GM19455 (cell line): ENCODE data around the gene CCL7.

ENCODE experiments used
- ATAC-seq: cut with Tn5 transposase; IDR thresholded peaks from one replicate; pipeline ENCODE4 v1.9.1; 2021; ENCODE audit not compliant: unreplicated experiment

The CCL7 gene

DNA sequence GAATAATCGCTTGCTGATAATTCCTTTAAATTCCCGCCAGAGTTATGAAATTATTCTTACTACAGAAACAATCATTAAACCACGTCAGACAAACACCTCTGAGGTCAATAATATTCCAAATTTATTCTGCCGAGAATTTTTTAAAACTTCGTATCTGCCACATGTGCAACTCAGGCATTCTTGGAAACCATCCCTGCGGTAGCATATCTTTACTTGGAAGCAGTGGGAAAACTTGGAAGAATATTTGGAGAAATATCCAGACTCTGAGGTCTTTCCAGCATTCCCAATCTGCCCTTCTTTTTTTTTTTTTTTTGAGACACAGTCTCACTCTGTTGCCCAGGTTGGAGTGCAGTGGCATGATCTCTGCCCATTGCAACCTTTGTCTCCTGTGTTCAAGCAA lies 13.6 kb downstream of the CCL7 start:
- no peak for ATAC-seq

DNA sequence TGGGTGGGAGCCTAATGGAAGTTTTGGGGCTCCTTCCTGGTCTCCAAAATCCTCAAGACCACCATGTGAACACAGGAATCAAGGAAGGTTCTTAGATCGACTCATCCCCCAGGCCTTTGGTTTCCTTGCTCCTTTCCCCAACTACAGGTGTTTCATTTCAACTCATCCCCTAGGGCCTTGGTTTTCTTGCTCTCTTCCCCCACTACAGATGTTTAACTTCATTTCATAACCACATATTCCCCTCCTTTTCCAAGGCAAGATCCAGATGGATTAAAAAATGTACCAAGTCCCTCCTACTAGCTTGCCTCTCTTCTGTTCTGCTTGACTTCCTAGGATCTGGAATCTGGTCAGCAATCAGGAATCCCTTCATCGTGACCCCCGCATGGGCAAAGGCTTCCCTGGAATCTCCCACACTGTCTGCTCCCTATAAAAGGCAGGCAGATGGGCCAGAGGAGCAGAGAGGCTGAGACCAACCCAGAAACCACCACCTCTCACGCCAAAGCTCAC lies 15.3 kb downstream of the CCL7 start, which contains the start of gene CCL11:
TSS of gene CCL11 (plus strand) at position 457 of the 507 bp plus-strand sequence. CDS start 67 bp downstream, outside the sequence.
- ATAC-seq: no peak

DNA sequence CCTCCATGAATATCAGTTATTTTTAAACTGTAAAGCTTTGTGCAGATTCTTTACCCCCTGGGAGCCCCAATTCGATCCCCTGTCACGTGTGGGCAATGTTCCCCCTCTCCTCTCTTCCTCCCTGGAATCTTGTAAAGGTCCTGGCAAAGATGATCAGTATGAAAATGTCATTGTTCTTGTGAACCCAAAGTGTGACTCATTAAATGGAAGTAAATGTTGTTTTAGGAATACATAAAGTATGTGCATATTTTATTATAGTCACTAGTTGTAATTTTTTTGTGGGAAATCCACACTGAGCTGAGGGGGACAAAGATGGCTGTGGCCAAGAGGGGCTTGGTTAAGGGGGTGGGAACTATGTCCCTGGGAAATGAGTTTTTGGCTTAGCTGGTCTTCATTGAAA lies 17.9 kb downstream of the CCL7 start:
- no peak for ATAC-seq

DNA sequence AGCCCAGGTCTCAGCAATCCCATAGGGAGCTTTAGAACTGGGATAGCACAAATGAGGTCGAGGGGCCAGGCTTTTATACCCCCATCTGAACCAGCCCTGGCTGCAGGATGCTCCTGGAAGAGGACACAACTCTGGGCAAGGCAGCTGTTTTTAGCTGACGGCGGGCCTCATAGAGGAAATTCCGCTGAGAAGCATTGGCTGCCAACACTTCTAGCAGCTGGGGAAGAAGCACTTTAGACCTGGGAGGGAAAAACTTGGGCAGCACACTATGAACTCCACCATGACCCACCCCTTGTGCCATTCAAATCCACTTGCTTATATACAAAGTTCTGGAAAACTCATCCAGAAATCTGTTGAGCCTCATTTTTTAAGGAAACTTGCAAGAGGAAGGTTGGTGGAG lies 20.6 kb downstream of the CCL7 start:
- ATAC-seq: no peak

DNA sequence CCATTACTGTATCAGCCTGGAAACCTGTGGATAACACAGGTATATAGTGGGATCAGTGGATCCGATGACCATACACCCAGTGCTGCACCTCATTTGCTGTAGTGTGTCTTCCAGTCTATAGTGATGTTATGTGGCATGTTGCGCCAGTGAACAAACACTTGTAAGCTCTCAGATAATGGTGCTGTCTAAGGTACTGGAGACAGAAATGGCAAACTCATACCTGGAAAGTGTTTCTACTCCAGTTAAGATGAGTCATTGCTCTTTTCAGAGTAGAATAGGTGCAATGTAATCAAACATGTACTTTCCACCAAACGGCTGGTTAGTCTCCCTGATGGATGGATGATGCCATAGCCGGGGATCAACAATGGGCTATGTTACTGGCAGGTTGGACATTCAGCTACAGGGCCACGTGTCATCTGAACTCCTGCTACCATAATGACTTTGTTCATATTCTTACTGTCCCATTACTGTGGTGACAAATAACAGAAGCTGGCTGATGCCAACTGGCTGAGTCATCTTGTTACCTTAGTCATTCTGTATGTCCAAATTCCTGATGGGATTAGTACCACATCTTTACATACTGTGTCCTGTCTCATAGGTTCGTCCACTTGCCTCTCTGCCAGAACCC lies 21.8 kb downstream of the CCL7 start:
- ATAC-seq: no peak

DNA sequence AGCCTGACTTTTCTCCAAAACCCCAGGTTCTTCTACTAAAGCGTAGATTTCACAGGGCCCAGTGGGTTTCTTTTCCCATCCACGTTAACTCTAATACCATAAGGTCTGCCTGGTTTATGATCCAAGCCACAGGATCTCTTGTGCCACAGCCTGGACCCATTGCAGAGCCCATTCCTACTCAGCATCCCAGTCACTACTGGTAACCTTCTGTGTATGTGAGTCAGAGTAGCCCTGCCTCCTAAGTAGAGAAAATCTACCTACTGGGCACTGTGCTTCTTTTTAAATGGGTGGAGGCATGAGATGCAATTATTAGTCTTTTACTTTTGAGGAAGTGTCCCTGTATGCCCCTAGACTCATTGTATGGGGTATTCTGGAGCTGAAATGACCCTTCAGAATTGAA lies 29.0 kb downstream of the CCL7 start:
- no peak for ATAC-seq

DNA sequence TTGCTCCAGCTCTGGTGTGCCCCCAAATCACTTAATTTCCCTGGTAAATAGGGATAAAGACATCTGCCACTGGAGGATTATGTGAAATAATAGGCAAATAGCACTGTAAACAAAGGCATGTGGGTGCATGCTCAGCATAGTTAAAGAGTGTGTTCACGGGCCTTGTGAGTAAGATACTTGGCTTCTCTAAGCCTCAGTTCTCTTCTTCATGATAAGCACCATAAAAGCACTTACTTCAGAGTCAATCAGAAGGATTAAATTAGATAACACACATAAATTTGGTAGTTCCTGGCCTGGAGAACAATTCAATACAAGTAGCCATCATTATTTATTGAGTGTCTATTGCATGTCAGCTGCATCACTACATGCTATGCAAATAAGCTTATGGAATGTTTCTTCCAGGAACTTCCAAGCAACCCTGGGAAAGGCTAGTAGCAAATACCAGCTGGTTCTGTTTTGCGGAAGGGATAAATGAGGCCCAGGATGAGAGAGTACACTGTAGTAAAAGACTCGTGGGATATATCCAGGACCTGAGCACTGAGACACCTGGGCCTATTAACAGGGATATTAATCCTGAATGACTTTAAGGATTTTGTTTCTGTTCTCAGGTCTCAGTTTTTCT lies 30.0 kb downstream of the CCL7 start:
- no peak for ATAC-seq

DNA sequence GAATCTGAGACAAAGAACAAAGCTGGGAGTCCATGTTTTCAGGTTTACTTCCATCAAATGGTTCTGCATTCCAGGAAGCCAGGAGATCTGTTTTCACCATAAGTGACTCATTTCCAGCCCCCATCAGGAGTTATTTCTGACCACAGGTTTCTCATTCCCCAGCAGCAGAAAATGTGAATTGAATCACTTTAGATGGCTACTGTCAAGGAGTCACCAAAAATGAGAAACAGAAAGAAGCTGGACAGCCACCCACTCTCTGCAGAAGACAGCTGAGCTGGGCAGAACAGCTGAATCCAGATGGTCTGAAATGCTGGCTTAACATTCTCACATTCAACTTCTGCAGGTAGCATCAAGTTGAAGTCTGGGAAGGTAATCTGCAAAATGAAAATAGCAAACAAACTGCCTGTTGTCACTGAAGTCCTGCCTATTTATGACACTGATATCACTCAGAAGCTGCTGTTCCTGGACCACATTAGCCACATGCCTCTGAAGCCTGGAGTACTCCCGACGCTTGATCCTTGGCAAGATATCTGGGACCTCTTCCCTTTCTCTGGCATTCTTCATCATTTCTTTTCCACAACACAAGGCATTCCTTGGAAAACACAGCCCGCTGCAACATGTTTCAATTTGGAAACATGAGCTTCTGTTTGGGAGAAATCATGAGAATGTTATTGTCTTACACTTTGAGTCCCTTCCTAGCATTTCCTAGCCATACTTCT lies 30.8 kb downstream of the CCL7 start:
- ATAC-seq: no peak

DNA sequence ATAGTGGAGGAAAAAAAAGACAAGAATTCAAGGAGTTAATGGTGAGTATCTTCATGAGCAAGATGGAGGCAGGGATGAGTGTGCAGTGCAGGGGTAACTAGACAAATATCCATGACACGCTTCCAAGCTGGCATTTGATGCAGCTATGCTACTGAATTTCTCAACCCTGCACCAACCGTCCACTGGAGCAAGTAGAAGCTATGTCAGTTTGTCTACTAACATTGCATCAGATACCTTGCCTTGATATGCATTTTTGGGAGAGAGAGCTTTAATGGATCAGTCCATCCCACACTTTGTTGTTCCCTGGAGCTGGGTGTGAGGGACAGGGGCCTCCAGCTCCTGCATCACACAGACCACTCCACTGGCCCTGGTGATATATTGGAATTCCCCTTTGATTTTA lies 32.0 kb downstream of the CCL7 start:
- no peak for ATAC-seq

DNA sequence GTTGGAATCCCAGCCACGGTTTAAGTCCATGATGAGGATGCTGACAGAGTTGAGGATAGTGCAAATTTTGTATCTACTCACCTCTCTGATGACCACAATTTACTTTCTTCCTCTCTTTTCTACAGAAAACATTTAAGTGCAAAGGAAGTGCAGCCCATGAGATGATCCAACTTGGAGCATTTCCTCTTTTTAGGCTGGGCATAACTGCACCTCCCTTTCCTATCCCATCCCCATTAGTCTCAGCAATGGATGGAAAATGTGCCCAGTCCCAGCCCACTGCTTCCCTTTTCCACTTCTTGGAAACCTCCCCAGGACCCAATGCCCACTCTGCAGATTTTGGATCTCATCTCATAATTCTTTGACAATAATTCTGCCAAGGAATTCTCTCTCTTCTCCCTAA lies 32.6 kb downstream of the CCL7 start:
- ATAC-seq: no peak

DNA sequence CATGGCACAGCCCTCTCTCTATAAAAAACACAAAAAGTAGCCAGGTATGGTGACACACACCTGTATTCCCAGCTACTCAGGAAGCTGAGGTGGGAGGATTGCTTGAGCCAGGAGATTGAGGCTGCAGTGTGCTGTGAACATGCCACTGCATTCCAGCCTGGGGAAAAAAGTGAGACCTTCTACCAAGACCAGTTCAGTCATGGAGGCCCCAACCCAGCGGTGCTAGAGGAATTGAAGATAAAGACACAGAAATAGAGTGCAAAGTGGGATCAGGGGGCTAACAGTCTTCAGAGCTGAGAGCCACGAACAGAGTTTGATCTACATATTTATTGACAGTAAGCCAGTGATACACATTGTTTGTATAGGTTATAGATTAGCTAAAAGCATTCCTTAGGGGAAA lies 33.6 kb downstream of the CCL7 start:
- ATAC-seq: no peak

DNA sequence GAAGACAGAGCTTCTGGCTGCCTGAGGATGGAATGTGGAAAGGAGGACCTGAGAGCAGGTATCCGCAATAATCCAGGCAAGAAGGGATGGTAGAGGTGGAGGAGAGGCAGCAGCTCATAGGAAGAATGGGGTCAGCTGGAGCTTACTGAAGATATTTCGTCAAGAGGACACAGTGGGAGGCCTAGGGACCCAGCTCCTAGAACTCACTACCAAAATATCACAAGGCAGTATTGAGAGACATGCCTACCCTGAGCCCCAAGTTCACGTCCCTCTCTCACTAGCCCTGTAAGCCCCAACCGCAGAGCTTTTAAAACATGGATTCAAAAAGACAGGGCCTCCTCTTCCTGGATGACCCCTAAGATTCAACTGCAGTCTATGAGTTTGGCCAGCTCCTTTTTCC lies 35.0 kb downstream of the CCL7 start:
- ATAC-seq: no peak

DNA sequence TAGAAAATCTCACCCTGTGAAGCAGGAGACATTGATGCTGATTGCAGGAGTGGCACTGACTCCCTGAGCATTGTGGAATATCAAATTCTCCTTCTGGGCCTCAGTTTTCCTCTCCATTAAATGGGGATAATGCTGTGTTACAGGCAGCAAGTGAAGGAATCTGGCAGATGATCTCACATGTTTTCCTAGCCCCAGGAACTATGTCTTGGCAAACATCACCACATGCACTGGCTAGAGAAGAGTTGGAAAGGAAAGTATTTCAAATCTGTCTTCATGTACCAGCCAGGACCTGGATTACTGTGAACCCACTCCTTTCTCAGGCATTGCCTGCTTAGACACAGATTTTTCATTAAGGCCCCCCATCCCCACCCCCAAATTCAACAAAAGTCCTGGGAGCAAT lies 35.6 kb downstream of the CCL7 start:
- ATAC-seq: no peak

DNA sequence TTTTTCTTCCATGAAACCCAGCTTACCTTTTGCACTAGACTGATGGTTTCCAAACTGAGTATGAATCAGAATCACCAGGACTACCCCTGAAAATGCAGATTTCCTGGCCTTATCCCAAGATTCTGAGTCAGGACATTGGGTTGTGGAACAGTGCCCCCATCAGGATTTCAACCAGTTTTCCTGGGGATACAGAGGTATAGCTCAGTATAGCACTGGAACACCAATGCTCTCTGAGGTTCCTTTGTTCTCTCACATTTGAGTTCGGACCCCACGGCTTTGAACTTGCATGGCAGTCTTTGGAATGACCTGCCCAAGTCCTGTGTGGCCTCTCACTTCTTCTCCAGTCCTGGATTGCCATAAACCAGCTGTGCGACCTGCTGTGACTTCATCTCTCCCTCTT lies 36.4 kb downstream of the CCL7 start:
- ATAC-seq: no peak

DNA sequence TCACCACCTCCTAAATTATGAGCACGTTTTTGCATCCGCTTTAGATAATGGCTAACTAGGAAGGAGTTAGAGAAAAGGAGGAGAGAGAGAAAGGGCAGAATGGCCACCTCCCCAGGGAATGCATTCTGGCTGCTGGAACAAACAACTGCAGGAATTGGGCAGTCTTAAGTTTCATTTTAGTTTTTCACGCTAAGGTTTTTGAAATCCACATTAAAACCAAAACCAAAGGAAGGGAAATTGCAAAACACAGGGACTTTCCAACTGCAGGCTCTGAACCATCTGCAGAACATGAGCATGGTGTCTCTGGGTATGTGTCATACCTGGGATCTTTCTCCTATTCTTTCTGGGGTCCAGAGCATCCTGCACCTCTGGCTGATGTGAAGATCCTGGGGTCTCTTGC lies 37.1 kb downstream of the CCL7 start:
- ATAC-seq: no peak

DNA sequence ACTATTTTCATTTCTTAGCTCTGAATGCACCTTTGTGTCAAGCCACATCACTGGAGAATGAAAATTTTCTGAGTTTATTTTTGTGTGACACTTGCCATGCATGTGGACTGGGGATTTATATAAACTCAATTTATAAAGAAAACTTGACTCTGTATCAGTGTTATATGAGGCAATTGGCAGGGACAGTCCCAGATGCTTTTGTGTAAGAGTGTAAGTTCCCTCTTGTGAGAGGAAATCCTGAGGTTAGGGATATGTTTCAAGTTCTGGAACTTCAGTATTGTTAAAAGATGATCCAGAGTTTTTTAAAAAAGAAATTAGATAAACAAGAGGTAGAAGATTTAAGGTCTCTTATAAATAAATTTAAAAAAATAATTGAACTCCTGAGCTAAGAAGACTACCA lies 38.4 kb downstream of the CCL7 start:
- no peak for ATAC-seq

DNA sequence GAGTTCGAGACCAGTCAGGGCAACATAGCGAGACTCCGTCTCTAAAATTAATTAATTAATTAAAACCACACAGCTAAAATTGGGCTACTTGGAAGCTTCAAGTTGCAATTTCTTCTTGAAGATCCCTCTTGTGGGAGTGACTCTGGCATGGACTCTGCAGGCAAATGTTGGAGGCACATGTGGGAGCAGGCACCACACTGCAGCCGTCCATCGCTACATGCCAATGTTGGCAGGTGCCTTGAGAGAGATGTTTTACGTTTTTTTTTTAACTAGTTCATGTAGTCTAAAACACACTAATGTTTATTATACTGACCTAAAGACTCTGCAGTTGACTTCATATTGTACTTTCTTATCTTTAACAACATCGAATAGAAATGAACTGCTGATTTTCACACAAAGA lies 41.3 kb downstream of the CCL7 start:
- ATAC-seq: no peak

DNA sequence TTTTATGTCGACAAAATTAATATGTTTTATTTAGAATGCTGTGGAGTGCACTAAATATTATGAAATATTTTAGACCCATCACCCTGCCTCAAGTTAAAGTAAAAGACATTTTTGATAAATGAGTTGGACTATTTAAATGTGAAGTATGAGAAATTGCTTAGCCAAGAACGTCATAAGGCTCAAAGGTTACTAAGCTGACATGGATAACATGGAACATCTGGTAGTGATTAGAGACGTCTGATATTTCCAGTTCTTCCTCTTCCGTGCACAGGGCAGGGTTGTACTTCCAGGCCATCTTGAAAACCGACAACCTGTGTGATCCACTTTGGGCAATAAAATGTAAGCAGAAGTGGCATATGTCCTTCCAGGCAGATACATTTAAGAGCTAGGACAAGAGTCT lies 42.1 kb downstream of the CCL7 start:
- ATAC-seq: no peak

DNA sequence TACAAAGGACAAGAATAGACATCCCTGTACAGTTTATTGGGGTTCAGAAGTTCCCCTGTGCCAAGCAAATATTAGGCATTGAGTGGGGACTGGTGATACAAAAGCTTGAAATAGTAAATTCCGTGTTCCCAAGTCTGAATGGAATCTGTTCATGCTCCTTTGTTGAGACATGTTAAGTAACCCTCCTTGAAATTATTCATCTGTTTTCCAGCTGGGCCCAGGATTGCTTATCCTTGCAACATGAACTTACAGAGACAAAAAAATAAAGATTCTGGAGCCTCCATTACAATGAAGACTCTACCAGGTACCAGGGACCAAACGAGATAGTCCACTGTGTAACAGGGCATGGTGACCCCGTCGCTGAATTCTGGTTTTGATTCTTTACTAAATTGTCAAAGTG lies 43.1 kb downstream of the CCL7 start:
- no peak for ATAC-seq

DNA sequence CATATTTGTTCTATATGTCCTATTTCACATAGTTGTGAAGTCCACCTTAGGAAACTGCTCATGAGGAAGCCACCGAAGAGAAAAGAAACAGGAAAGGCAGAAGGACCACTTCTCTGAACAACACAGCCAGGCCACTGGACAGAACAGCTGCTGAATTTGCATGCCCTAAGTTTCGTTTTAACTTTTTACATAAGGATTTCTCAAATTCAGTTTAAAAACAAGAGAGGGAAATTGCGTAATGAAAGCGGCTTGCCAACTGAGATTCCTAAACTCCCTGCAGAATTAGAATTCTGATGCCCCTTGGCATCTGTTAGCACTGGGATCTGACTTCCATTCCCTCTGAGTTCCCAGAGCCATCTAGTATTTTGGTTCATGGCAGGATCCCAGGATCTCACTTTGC lies 44.3 kb downstream of the CCL7 start:
- no peak for ATAC-seq

DNA sequence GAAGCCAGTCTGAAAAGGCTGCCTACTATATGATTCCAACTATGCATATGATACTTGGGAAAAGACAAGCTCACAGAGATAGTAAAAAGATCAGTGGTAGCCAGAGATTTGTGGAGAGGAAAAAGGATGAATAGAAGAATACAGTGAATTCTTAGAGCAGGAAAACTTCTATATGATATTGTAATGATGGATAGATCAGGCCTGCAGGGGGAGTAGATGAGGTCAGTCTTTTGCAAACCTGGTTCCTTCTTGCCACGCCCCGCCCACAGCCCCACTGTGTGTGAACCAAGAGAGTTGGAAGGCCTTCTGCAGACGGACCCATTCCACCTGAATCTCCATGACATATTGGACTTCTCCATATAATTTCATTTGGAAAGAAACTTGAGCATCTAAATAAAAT lies 48.5 kb downstream of the CCL7 start:
- ATAC-seq: no peak

DNA sequence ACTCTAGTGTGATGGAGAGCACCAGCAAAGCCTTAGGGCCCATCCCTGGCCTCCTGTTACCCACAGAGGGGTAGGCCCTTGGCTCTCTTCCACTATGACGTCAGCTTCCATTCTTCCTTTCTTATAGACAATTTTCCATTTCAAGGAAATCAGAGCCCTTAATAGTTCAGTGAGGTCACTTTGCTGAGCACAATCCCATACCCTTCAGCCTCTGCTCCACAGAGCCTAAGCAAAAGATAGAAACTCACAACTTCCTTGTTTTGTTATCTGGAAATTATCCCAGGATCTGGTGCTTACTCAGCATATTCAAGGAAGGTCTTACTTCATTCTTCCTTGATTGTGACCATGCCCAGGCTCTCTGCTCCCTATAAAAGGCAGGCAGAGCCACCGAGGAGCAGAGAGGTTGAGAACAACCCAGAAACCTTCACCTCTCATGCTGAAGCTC lies 49.0 kb downstream of the CCL7 start, which contains the start of gene CCL8:
TSS of gene CCL8 (plus strand) at position 397 of the 445 bp plus-strand sequence. CDS start 67 bp downstream, outside the sequence.
- ATAC-seq: no peak
